Retinal pigment epithelial cell (primary cell): ENCODE results near the gene SFMBT1.

ENCODE experiments used
- DNase-seq: peaks from one replicate; pipeline ENCODE4 v3.0.0-alpha.2; 2010; ENCODE audit warnings: low read depth
- H3K4me3 ChIP-seq: 2 replicates; pipeline ENCODE4 v1.5.1; 2011; ENCODE audit warnings: mild to moderate bottlenecking, low read length, control low read depth, moderate library complexity
- CTCF ChIP-seq: conservative IDR thresholded peaks from 2 replicates; pipeline ENCODE4 v1.5.1; 2011; ENCODE audit warnings: low read depth, low read length, control low read depth, inconsistent platforms

SFMBT1 gene

GRCh38 chr3:53045518-53046170, at the start of gene SFMBT1:
Gene SFMBT1, minus strand, starts transcription at chr3:53046073. Its CDS starts 76,945 bp downstream, at chr3:52969128.
- no peak for TF ChIP-seq CTCF
- DNase-seq, result no peak

GRCh38 chr3:53092942-53093341, 47.1 kb upstream of the SFMBT1 start:
- DNase-seq, result no peak
- no peak for TF ChIP-seq CTCF
- H3K4me3 ChIP-seq, result no peak overlapping the region

More at GRCh38 chr3:53045518-53046170, at the start of gene SFMBT1:
- H3K4me3 ChIP-seq, result peak within 1 kb of the TSS; percentile 72

GRCh38 chr3:53092216-53092615, 46.3 kb upstream of the SFMBT1 start:
- TF ChIP-seq CTCF, result no peak
- no peak overlapping the region for H3K4me3 ChIP-seq
- DNase-seq, result no peak

- DNase-seq, result no peak
- TF ChIP-seq CTCF, result no peak
- no peak overlapping the region for H3K4me3 ChIP-seq
These were observed 45.1 kb upstream of the SFMBT1 start for GRCh38 chr3:53091011-53091410.

GRCh38 chr3:53089511-53089910, 43.6 kb upstream of the SFMBT1 start:
- H3K4me3 ChIP-seq, result no peak overlapping the region
- DNase-seq, result no peak
- no peak for TF ChIP-seq CTCF

- no peak overlapping the region for H3K4me3 ChIP-seq
- TF ChIP-seq CTCF, result no peak
- DNase-seq, result no peak
These were observed 39.6 kb upstream of the SFMBT1 start for GRCh38 chr3:53085476-53085875.

- no peak for DNase-seq
These were observed 38.6 kb upstream of the SFMBT1 start for GRCh38 chr3:53084310-53085001.

More at GRCh38 chr3:53084310-53085001, 38.6 kb upstream of the SFMBT1 start:
- H3K4me3 ChIP-seq, result no peak overlapping the region
- TF ChIP-seq CTCF, result no peak
